ENCODE measurements around the gene ASTN2.
A peak's percentile ranks its signal among the peaks of the same experiment; 100 is the strongest.

ASTN2 gene

DNA sequence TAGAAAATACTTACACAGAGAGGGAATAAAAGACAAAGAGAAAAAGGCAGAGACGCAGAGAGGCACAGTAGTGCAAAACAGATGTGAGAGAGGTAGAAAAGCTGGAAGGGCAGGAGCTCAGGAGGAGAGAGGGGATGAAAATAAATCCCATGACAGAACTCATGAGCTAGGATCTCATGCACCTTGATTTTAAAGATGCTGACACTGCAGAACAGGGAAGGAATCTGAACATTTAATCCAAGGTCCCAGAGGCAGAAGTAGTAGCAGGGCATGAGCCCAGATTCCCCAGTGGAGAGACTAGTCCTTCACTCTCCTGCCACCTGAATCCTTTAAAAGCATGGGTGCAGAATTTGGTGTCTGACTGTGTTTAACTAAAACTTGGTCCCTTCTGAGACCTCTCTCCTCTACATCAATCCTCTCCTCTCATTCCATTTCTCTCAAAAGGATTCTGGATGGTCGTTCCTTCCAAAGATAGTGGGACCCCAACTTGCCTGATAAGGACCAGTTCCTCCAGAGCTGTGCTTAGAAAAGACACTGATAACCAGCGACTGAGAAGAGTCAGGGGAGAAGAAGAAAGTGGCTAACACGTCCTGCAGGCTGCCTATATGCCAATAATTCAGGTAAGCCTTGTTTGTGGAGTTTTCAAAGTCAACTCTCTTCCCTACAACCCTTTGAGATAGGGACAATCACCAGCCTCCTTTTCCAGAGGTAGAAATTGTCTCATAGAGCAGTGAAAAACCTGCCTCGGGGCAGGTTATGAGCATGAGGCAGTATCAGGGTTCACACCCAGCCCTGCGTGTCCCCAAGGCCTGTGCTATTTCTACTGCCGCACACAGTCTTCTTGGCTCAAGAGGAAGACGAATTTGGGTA is 931.0 kb downstream of the ASTN2 start:
- DNase-seq (ENCODE audit: low spot score), result no peak

DNA sequence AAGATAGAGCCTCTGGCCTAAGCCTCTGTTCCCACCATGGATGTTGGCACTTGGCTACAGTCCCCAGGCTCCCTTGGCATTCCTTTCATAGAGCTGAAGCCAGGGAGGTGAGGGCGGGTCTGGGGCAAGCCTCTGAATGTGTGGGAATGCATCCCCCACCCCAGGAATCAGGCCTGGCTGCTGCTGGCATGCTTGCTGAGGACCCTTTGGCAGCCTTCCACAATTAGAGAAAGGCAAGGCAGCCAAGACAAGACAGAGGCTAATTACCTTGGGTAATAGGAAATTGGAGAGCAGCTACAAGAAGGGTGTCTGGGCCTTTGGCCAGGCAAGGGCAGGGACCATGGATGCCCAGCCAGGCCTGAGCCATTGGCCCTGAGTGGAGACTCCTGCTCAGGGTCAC is 932.1 kb downstream of the ASTN2 start:
- DNase-seq (ENCODE audit: low spot score), result peak; percentile 5

DNA sequence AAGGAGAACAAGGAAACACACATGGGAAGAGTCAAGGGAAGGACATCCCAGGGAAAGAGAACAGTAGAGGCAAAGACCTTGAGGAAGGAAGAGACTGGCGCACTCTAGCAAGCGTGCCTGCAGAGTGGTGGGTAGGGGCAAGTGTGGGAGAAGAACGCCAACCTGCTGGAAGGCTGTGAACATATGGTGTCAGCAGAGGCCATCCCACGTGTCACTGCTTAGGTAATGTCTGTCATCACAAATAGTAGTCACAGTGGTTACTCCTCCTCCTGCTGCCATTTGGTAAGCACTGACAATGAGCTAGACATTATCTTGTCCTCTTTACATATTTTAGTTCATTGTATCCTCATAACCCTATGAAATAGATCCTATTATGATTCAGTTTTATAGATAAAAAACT is 934.2 kb downstream of the ASTN2 start:
- DNase-seq (ENCODE audit: low spot score), result peak; percentile 44

- no peak for DNase-seq (ENCODE audit: low spot score)
Observed at GRCh38 chr9:116479967-116480366, 934.9 kb downstream of the ASTN2 start.

DNA sequence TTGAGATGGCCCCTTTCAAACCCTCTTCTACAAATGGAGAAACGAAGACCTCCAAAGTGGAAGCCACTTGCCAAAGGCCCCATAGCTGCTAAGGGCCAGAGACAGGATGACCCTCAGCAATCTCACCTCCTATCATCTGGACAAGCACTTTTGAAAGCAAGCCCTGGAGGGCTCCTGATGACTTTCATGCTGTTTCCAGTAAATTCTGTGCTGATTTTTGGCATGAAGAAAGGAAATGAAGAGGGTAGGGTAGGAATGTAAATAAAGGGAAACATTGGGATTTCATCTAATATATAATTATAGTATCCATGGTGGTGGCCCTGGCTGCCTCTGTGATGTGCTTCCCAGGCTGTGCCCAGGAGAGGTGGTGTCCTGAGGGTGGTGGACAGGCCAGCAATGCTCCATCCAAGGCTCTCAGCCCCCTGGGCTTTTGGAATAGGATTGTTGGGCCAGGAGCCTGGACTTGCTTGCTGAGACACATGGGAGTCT is 935.8 kb downstream of the ASTN2 start:
- DNase-seq (ENCODE audit: low spot score), result no peak

GRCh38 chr9:116477584-116478141 is 937.2 kb downstream of the ASTN2 start:
- no peak for DNase-seq (ENCODE audit: low spot score)

DNA sequence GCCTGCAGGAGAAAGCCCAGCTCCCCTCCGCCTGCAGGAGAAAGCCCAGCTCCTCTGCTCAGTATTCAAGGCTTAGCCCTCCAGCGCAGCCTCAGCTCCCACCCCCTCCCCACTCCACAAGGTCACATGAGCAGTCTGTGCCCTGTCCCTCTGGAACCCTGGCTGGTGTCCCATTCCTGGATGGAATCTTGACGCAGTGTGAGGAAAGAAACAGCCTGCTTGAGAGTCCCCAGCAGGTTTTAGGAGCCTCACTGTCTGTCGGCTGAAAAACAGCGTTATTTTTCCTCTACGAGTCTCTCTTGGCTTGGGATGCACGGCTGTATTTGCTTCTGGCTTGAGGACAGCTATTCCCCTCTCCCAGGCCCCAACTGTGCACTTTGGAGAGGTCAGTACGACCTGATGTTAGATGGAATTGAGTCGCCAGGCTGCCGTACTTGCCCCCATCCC is 937.9 kb downstream of the ASTN2 start:
- peak; percentile 15 for DNase-seq (ENCODE audit: low spot score)

- DNase-seq (ENCODE audit: low spot score), result no peak
Observed at GRCh38 chr9:116476002-116476401, 938.9 kb downstream of the ASTN2 start.

GRCh38 chr9:116475201-116475600 is 939.7 kb downstream of the ASTN2 start:
- no peak for DNase-seq (ENCODE audit: low spot score)

GRCh38 chr9:116471944-116472506 is 942.8 kb downstream of the ASTN2 start:
- no peak for DNase-seq (ENCODE audit: low spot score)

GRCh38 chr9:116471093-116471906 is 943.6 kb downstream of the ASTN2 start:
- no peak for DNase-seq (ENCODE audit: low spot score)

DNA sequence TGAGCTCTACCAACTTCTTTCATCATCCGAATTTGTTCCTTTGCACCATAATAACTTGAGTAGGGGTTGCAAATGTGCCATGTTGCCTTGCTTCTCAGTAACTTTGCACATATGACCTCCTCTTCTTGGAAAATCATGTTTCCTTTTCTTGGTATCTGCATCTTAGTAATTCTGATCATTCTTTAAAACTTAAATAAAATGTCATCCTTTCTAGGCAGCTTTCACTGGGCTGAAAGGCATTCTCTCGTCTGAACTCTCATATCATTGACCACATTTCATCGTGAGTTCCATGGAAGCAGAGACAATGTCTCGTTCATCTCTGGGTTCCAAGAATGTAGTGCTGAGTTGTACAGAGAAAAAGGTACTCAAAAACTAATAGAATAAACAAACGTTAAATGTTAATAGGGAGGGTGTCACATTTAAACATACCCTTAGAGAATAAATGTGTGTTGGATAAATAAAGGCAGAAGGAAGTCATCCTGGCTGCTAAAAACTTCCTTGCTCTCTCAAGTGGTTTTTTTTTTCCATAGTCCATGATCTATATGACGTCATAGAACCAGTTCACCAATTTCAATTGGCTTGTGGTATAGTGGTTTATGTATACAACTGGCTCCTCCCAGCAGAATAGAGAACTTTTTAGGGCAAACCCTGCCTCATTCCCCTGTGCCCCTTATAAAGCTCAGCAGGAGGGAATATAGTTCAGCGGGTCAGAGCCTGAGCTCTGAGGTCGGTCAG is 945.9 kb downstream of the ASTN2 start:
- DNase-seq (ENCODE audit: low spot score), result no peak

GRCh38 chr9:116468369-116468768 is 946.5 kb downstream of the ASTN2 start:
- DNase-seq (ENCODE audit: low spot score), result no peak

- no peak for DNase-seq (ENCODE audit: low spot score)
Observed at GRCh38 chr9:116467740-116468351, 947.0 kb downstream of the ASTN2 start.

GRCh38 chr9:116466271-116467235 is 948.3 kb downstream of the ASTN2 start:
- no peak for DNase-seq (ENCODE audit: low spot score)

DNA sequence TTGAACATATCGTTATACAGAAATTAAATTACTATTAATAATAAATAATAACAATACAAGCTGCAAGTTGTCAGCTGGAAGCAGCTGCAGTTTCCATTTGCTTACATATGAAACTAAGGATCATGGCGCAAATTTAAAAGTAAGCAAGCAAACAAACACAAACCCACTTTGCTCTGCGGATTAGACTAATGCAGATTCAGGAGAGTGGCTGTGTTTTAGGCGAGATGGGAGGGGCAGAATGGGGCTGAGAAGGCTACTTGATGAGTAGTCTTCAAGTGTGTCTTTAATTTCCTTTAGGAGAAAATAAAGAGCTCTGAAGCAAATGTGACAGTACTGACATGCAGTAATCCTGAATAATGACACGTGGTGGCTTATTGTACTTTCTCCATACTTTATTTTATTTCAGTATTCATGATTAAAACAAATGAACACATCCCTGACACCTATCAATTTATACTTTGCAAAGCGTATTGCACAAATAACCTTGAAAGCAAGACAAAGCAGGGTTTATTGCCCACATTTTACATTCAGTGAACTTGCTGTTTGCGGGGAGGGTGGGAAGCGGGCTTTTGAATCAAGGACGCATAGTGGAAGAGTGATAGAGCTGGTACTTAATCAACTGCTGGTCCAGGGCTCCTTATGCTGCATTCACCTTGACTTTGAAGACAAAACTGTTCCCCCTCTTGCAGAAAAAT is 949.1 kb downstream of the ASTN2 start:
- no peak for DNase-seq (ENCODE audit: low spot score)

DNA sequence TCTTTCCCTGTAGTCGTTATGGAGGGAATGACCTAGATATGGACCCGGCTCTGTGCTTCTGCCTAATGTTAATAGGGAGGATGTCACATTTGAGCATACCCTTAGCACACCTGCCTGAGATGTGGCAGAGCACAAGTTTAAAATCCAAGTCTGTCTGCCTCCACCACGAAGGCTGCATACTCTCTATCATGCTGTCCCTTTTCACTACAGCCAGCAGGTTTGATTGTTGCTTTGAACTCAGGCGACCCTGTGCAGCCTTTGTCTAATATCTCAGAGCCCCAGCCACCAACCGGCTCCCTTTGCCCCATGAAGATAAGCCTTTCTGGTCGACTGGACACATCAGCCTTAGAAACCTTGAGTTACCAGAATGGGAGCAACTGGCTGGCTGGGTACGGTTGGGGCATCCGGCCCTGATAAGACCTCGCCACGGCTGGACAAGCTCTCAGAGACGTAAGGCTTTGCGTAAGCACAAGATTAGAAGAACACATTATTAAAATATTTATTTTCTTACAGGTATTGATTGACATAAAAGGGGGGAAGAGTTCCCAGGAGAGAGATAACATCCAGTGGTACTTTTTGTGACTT is 949.8 kb downstream of the ASTN2 start:
- DNase-seq (ENCODE audit: low spot score), result no peak

GRCh38 chr9:116464423-116464822 is 950.4 kb downstream of the ASTN2 start:
- no peak for DNase-seq (ENCODE audit: low spot score)

- DNase-seq (ENCODE audit: low spot score), result no peak
Observed at GRCh38 chr9:116461632-116462031, 953.2 kb downstream of the ASTN2 start.
